Mucosa of descending colon (tissue), 3 donors: Measurements from ENCODE around the gene RPS21. TPM values are rescaled to one million over a fixed set of nuclear protein-coding genes. Genes with fewer than 3 reads are reported as not detected.

Experiments
- ATAC-seq: fragments of 200-7000 bp; cut with Tn5 transposase; one replicate; pipeline ENCODE4 v1.9.1; 2020; ENCODE audit warnings: mild to moderate bottlenecking, moderate library complexity
- DNase-seq, 3 donors: peaks; one replicate each; pipeline ENCODE4 v3.0.0-alpha.2; 2020
- H3K36me3 ChIP-seq: fragments of 200-600 bp; one replicate; pipeline ENCODE4 v1.8.0; 2021; ENCODE audit warnings: low read depth, mild to moderate bottlenecking
- H3K4me1 ChIP-seq: fragments of 200-600 bp; one replicate; pipeline ENCODE4 v1.8.0; 2021; ENCODE audit warnings: low read depth, mild to moderate bottlenecking
- H3K4me3 ChIP-seq: fragments of 200-600 bp; one replicate; pipeline ENCODE4 v1.8.0; 2021; ENCODE audit warnings: mild to moderate bottlenecking
- H3K9me3 ChIP-seq: fragments of 200-600 bp; one replicate; pipeline ENCODE4 v1.8.0; 2021; ENCODE audit warnings: mild to moderate bottlenecking
- CTCF ChIP-seq: fragments of 200-600 bp; IDR thresholded peaks from one replicate; pipeline ENCODE4 v1.8.0; 2022; ENCODE audit warnings: antibody characterized with exemption, mild to moderate bottlenecking
- intact Hi-C, 2 donors: fragments of 100-400 bp; cut with DNase I in 1 of 2; cut with micrococcal nuclease in 1 of 2; formaldehyde crosslinking; loops; one replicate each; pipeline versions ENCODE4 v1.11.0 to v1.11.1; 2022; cut with DNase I, micrococcal nuclease
- total RNA-seq, 3 donors: library from RNA; stranded (reverse); fragmentation: NEBNext Ultra II Directional in 2 of 3; extraction: Animal tissue kit (Norgen Biotek cat#: 25700) in 2 of 3; gene quantifications; one replicate each; pipeline versions ENCODE4 v1.2.1 to v1.2.4, GENCODE V29; 2021 to 2023
- donor health status: DM: no; HTN: no; CAD: no; lungs with moderate emphysema.
- donor health status: DM: no; HTN: no; CAD: no.
- donor health status: DM: no; HTN: yes; CAD: no.

Gene RPS21
- total RNA-seq, 3 donors from 2014 or later, result 1,171 to 1,284 (median 1,191) TPM

- peaks cover 22% of the 10 kb centered on the region for H3K4me1 ChIP-seq
- DNase-seq (peak in 2 of 3 donors; percentile 49 to 55), ATAC-seq (peak; percentile 59)
- H3K4me3 ChIP-seq, result no peak overlapping the region
- H3K36me3 ChIP-seq, result no peaks in the 10 kb centered on the region
- H3K9me3 ChIP-seq, result no peaks in the 10 kb centered on the region
- intact Hi-C loops, result no loop called here
- no peak for TF ChIP-seq CTCF
These were observed 47.0 kb downstream of the RPS21 start for GRCh38 chr20:62433658-62434497.

- Histone ChIP-seq H3K36me3 (no peaks in the 10 kb centered on the region), H3K9me3 (no peaks in the 10 kb centered on the region), H3K4me3 (no peak overlapping the region), H3K4me1 (peaks cover 11% of the 10 kb centered on the region)
- intact Hi-C loops, result no loop called here
- no peak for TF ChIP-seq CTCF
- DNase-seq (no peak), ATAC-seq (no peak)
These were observed 49.8 kb downstream of the RPS21 start for GRCh38 chr20:62436692-62437091.

DNA sequence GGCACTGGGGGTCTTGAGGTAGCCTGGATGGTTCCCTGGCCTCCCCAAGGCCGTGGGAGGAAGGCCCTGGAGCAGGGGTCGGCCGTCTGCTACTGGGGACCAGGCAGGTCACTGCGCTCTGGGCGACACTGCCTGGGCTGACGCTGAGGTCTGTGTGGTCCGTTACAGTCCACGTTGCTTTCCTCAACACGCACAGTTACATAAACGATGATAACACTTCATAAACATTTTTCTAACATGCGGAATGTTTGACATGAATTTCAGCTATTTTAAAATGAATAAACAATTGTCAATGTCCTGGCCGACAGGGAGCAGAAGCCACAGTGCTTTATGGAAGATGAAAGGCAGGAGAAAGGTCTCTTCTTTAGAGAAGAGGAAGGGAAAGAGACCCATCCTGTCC lies 50.6 kb downstream of the RPS21 start:
- Histone ChIP-seq H3K4me3 (no peak overlapping the region), H3K4me1 (peaks cover 11% of the 10 kb centered on the region), H3K9me3 (no peaks in the 10 kb centered on the region), H3K36me3 (no peaks in the 10 kb centered on the region)
- ATAC-seq, result no peak
- DNase-seq, result no peak
- intact Hi-C loops, result no loop called here
- no peak for TF ChIP-seq CTCF

- no peak for TF ChIP-seq CTCF
- ATAC-seq, result no peak
- Histone ChIP-seq H3K4me1 (peaks cover 11% of the 10 kb centered on the region), H3K4me3 (no peak overlapping the region), H3K36me3 (no peaks in the 10 kb centered on the region), H3K9me3 (no peaks in the 10 kb centered on the region)
- DNase-seq, result no peak
- intact Hi-C loops, result no loop called here
These were observed 51.0 kb downstream of the RPS21 start for GRCh38 chr20:62437927-62438326.

Other genes starting within 250 kb of the RPS21 start
- gene PSMA7, start 243.7 kb upstream of the RPS21 start, total RNA-seq, result 100 to 1,000 TPM; 129 to 197 (median 194) TPM
- gene SS18L1, start 243.3 kb upstream of the RPS21 start, total RNA-seq, result 10 to 100 TPM; 13.2 to 16.0 (median 14.4) TPM
- 10 to 100 TPM; 28.8 to 34.9 (median 32.6) TPM for gene MTG2, start 204.1 kb upstream of the RPS21 start, total RNA-seq
- gene HRH3, start 166.8 kb upstream of the RPS21 start, total RNA-seq, result under 1 TPM in 1 of 3 donors, not detected in 2; 0.09 TPM
- gene OSBPL2, start 148.6 kb upstream of the RPS21 start, total RNA-seq, result 100 to 1,000 TPM in 1 of 3 donors, 10 to 100 TPM in 2; 87.0 to 111 (median 91.6) TPM
- 10 to 100 TPM; 54.4 to 85.8 (median 77.6) TPM for gene ADRM1, start 84.1 kb upstream of the RPS21 start, total RNA-seq
- gene LAMA5, start 19.8 kb upstream of the RPS21 start, total RNA-seq, result 100 to 1,000 TPM in 1 of 3 donors, 10 to 100 TPM in 2; 21.8 to 335 (median 40.7) TPM
- gene CABLES2, start 20.2 kb downstream of the RPS21 start, total RNA-seq, result 1 to 10 TPM; 5.4 to 9.3 (median 6.6) TPM
- gene RBBP8NL, start 40.4 kb downstream of the RPS21 start, total RNA-seq, result 1 to 10 TPM; 2.3 to 7.0 (median 5.1) TPM
- gene GATA5, start 88.9 kb downstream of the RPS21 start, total RNA-seq, result under 1 TPM in 2 of 3 donors, not detected in 1; 0.14 to 0.22 TPM